Ramos (cell line): Measurements from ENCODE around the gene L3MBTL4.

Source experiments
- in situ Hi-C: fragments of 300-500 bp; cut with MboI; formaldehyde crosslinking; loops from one replicate; pipeline ENCODE4 v1.14.3; 2022; ENCODE audit warnings: low sequenced_read_pairs; ENCODE audit not compliant: unreplicated experiment

Gene L3MBTL4

GRCh38 chr18:5944448-5944847 is 470.3 kb downstream of the L3MBTL4 start:
- in situ Hi-C loops = no loop called here

- in situ Hi-C loops = no loop called here
Measured at GRCh38 chr18:5943514-5943913, 471.2 kb downstream of the L3MBTL4 start.

- in situ Hi-C loops = no loop called here
Measured at GRCh38 chr18:5942591-5942990, 472.1 kb downstream of the L3MBTL4 start.

- in situ Hi-C loops = no loop called here
Measured at GRCh38 chr18:5941890-5942289, 472.8 kb downstream of the L3MBTL4 start.

GRCh38 chr18:5939801-5940667 is 474.7 kb downstream of the L3MBTL4 start:
- in situ Hi-C loops = no loop called here

- in situ Hi-C loops = no loop called here
Measured at GRCh38 chr18:5937795-5938194, 476.9 kb downstream of the L3MBTL4 start.

- in situ Hi-C loops = no loop called here
Measured at GRCh38 chr18:5937121-5937520, 477.6 kb downstream of the L3MBTL4 start.

GRCh38 chr18:5930789-5931188 is 483.9 kb downstream of the L3MBTL4 start:
- in situ Hi-C loops = no loop called here

- in situ Hi-C loops = no loop called here
Measured at GRCh38 chr18:5918205-5918858, 496.4 kb downstream of the L3MBTL4 start.

GRCh38 chr18:5914951-5915350 is 499.8 kb downstream of the L3MBTL4 start:
- in situ Hi-C loops = no loop called here

- in situ Hi-C loops = no loop called here
Measured at GRCh38 chr18:5914016-5914415, 500.7 kb downstream of the L3MBTL4 start.

GRCh38 chr18:5912566-5912965 is 502.1 kb downstream of the L3MBTL4 start:
- in situ Hi-C loops = no loop called here

- in situ Hi-C loops = no loop called here
Measured at GRCh38 chr18:5909125-5909524, 505.6 kb downstream of the L3MBTL4 start.
